CD14-positive monocyte (primary cell): ENCODE data around the gene WIZ. TPM values are rescaled to one million over a fixed set of nuclear protein-coding genes. Genes with fewer than 3 reads are reported as not detected.

Source experiments
- DNase-seq, 3 donors: peaks; one replicate each; pipeline ENCODE4 v3.0.0-alpha.2; 2011 to 2022
- H2AFZ ChIP-seq: 2 replicates; pipeline ENCODE4 v1.6.0; 2012; ENCODE audit warnings: mild to moderate bottlenecking, low read depth, low read length, inconsistent platforms; ENCODE audit not compliant: insufficient read depth, poor library complexity, severe bottlenecking
- H3K27ac ChIP-seq, 2 donors: 1 replicate in 1 of 2; 2 replicates in 1 of 2; pipeline ENCODE4 v1.5.1; 2012 to 2013; ENCODE audit warnings: low read length in 2 of 2, control low read depth in 1 of 2, inconsistent platforms in 1 of 2, low read depth in 1 of 2, mild to moderate bottlenecking in 1 of 2
- H3K27me3 ChIP-seq, 2 donors: one replicate each; pipeline versions ENCODE4 v1.6.0 to v1.6.1; 2011 to 2013; ENCODE audit warnings: low read length in 2 of 2; ENCODE audit not compliant: control insufficient read depth in 2 of 2, insufficient read depth in 2 of 2
- H3K36me3 ChIP-seq, 2 donors: replicated peaks in 1 of 2; 1 replicate in 1 of 2; 2 replicates in 1 of 2; pipeline versions ENCODE4 v1.5.1 to v1.6.1; 2012 to 2013; ENCODE audit warnings: low read length in 2 of 2, control low read depth in 1 of 2, inconsistent platforms in 1 of 2, mild to moderate bottlenecking in 1 of 2; ENCODE audit not compliant: insufficient read depth in 2 of 2, control insufficient read depth in 1 of 2
- H3K4me1 ChIP-seq, 2 donors: 1 replicate in 1 of 2; 2 replicates in 1 of 2; pipeline versions ENCODE4 v1.5.1 to v1.6.1; 2012 to 2013; ENCODE audit warnings: low read length in 2 of 2, control low read depth in 1 of 2, inconsistent platforms in 1 of 2, mild to moderate bottlenecking in 1 of 2, moderate library complexity in 1 of 2; ENCODE audit not compliant: insufficient read depth in 2 of 2, control insufficient read depth in 1 of 2
- H3K4me2 ChIP-seq: replicated peaks from 2 replicates; pipeline ENCODE3; 2012; ENCODE audit warnings: low read length, moderate library complexity, mild to moderate bottlenecking; ENCODE audit not compliant: poor library complexity, severe bottlenecking; ENCODE audit errors: extremely low read depth
- H3K4me3 ChIP-seq, 3 experiments: fragments of 200-600 bp in 1 of 3; sonication (generic) in 1 of 3; replicated peaks in 1 of 3; 1 replicate in 2 of 3; 2 replicates in 1 of 3; pipeline ENCODE4 v1.5.1; 2011 to 2013; ENCODE audit warnings: low read length in 3 of 3, mild to moderate bottlenecking in 3 of 3, control low read depth in 2 of 3, low read depth in 2 of 3, inconsistent platforms in 1 of 3, moderate library complexity in 1 of 3
- H3K79me2 ChIP-seq: 2 replicates; pipeline ENCODE4 v1.6.0; 2012; ENCODE audit warnings: mild to moderate bottlenecking, control low read depth, inconsistent platforms, low read length, moderate library complexity; ENCODE audit not compliant: insufficient read depth
- H3K9ac ChIP-seq: 2 replicates; pipeline ENCODE4 v1.6.0; 2017; ENCODE audit warnings: low read length, mild to moderate bottlenecking; ENCODE audit not compliant: insufficient read depth, poor library complexity, severe bottlenecking
- H3K9me3 ChIP-seq, 2 donors: replicated peaks in 1 of 2; 1 replicate in 1 of 2; 2 replicates in 1 of 2; pipeline versions ENCODE4 v1.5.1 to v1.6.1; 2012 to 2013; ENCODE audit warnings: low read length in 2 of 2, control low read depth in 1 of 2; ENCODE audit not compliant: control insufficient read depth in 1 of 2, insufficient read depth in 1 of 2
- H4K20me1 ChIP-seq: 2 replicates; pipeline ENCODE4 v1.6.0; 2012; ENCODE audit warnings: mild to moderate bottlenecking, low read length, control low read depth, moderate library complexity; ENCODE audit not compliant: insufficient read depth
- H3K27ac Mint-ChIP-seq, 7 donors: one replicate each; pipeline ENCODE4 v1.8.0; 2020; ENCODE audit warnings: mild to moderate bottlenecking in 7 of 7, mixed read lengths in 7 of 7, moderate library complexity in 6 of 7, inconsistent platforms in 2 of 7
- H3K27me3 Mint-ChIP-seq, 3 donors: one replicate each; pipeline ENCODE4 v1.8.0; 2021 to 2022; ENCODE audit warnings: low read depth in 3 of 3, mild to moderate bottlenecking in 3 of 3, mixed read lengths in 3 of 3, moderate library complexity in 3 of 3, inconsistent platforms in 1 of 3
- H3K36me3 Mint-ChIP-seq, 2 donors: one replicate each; pipeline ENCODE4 v1.8.0; 2020; ENCODE audit warnings: mixed read lengths in 2 of 2, inconsistent platforms in 1 of 2, mild to moderate bottlenecking in 1 of 2
- H3K4me1 Mint-ChIP-seq: one replicate; pipeline ENCODE4 v1.8.0; 2020; ENCODE audit warnings: mild to moderate bottlenecking, mixed read lengths
- H3K4me3 Mint-ChIP-seq, 2 donors: one replicate each; pipeline ENCODE4 v1.8.0; 2020; ENCODE audit warnings: mild to moderate bottlenecking in 2 of 2, mixed read lengths in 2 of 2, moderate library complexity in 1 of 2
- H3K9me3 Mint-ChIP-seq, 7 donors: one replicate each; pipeline ENCODE4 v1.8.0; 2020 to 2022; ENCODE audit warnings: mixed read lengths in 7 of 7, mild to moderate bottlenecking in 6 of 7, moderate library complexity in 6 of 7, inconsistent platforms in 2 of 7
- CTCF ChIP-seq: fragments of 200-600 bp; IDR thresholded peaks from one replicate; pipeline ENCODE4 v1.8.0; 2022; ENCODE audit warnings: antibody characterized with exemption, mild to moderate bottlenecking
- WGBS: methylation state at CpG from one replicate; pipeline ENCODE4 v1.1.5; 2013; ENCODE audit warnings: missing lambda C conversion rate; ENCODE audit not compliant: insufficient coverage; 5-methylcytosine and 5-hydroxymethylcytosine counted together
- intact Hi-C, 2 donors: fragments of 100-400 bp; cut with micrococcal nuclease; formaldehyde crosslinking; loops; one replicate each; pipeline versions ENCODE4 v1.15.0 to v1.15.1; 2023
- polyA plus RNA-seq, 3 donors: library from polyadenylated mRNA; depleted of rRNA in 1 of 3; unstranded in 2 of 3; stranded (reverse) in 1 of 3; fragments of 300-500 nt in 2 of 3; fragments of >200 nt in 1 of 3; fragmentation: Illumina TruSeq in 2 of 3; gene quantifications; 1 replicate in 2 of 3; 2 replicates in 1 of 3; pipeline ENCODE4 v1.2.3, GENCODE V29; 2012 to 2021

Gene WIZ
- polyA plus RNA-seq, 3 donors = 0.47 to 13.7 (median 0.51) TPM

- Histone ChIP-seq H3K36me3 (peaks cover 73 to 79% of the 10 kb centered on the region in 2 donors), H3K4me1 (peaks cover 8 to 13% of the 10 kb centered on the region in 2 donors), H3K9me3 (no peaks in the 10 kb centered on the region), H3K79me2 (peaks cover 55% of the 10 kb centered on the region), H3K27ac (no peak overlapping the region), H3K27me3 (no peaks in the 10 kb centered on the region), H3K4me2 (no peak overlapping the region), H4K20me1 (peaks cover 86% of the 10 kb centered on the region), H3K9ac (no peak overlapping the region), H2AFZ (no peak overlapping the region), H3K4me3 (no peak overlapping the region)
- H3K4me1 Mint-ChIP-seq = peaks cover 9% of the 10 kb centered on the region
- H3K4me3 Mint-ChIP-seq = no peak overlapping the region
- TF ChIP-seq CTCF = no peak
- peaks cover 0 to 2% (median 0%) of the 10 kb centered on the region in 7 donors for H3K9me3 Mint-ChIP-seq
- peaks cover 0 to 3% (median 1%) of the 10 kb centered on the region in 3 donors for H3K27me3 Mint-ChIP-seq
- H3K27ac Mint-ChIP-seq = peak overlapping the region in 2 of 7 donors; percentile 51 to 77
- intact Hi-C loops = loop anchor here (10.0 kb wide), 2 partner anchors 108 to 248 kb away; a partner anchor contains a TSS
- peaks cover 58 to 80% of the 10 kb centered on the region in 2 donors for H3K36me3 Mint-ChIP-seq
- DNase-seq = no peak
- 94% methylated on average over 10 of the region's 14 CpGs for WGBS
Measured at GRCh38 chr19:15372470-15372869, 77.3 kb downstream of the WIZ start.

GRCh38 chr19:15371786-15372380 is 77.9 kb downstream of the WIZ start:
- Histone ChIP-seq H2AFZ (no peak overlapping the region), H3K36me3 (peaks cover 74 to 84% of the 10 kb centered on the region in 2 donors), H3K4me1 (peaks cover 2 to 7% of the 10 kb centered on the region in 2 donors), H3K4me2 (no peak overlapping the region), H3K27ac (no peak overlapping the region), H3K4me3 (no peak overlapping the region), H3K9ac (no peak overlapping the region), H3K9me3 (no peaks in the 10 kb centered on the region), H4K20me1 (peaks cover 80% of the 10 kb centered on the region), H3K27me3 (no peaks in the 10 kb centered on the region), H3K79me2 (peaks cover 50% of the 10 kb centered on the region)
- Mint-ChIP-seq H3K36me3 (peaks cover 64 to 86% of the 10 kb centered on the region in 2 donors), H3K27me3 (peaks cover 0 to 3% (median 1%) of the 10 kb centered on the region in 3 donors), H3K4me1 (peaks cover 3% of the 10 kb centered on the region), H3K4me3 (no peak overlapping the region), H3K27ac (peak overlapping the region in 4 of 7 donors; percentile 5 to 77 (median 48)), H3K9me3 (peaks cover 0 to 2% (median 0%) of the 10 kb centered on the region in 7 donors)
- no peak for TF ChIP-seq CTCF
- 91% methylated on average over 17 of the region's 17 CpGs for WGBS
- no peak for DNase-seq
- intact Hi-C loops = loop anchor here (10.0 kb wide), 2 partner anchors 107 to 247 kb away; a partner anchor contains a TSS
